CD4-positive, alpha-beta T cell treated with Interleukin-15 for 1 hour (primary cell): Measurements from ENCODE around the gene PCOLCE2.
"Not testable (repeated sequence)": the region's sequence is repeated elsewhere in the genome, so short reads cannot be mapped to it uniquely, and the experiment has no call there.

ENCODE experiments used
- DNase-seq: peaks from one replicate; pipeline ENCODE4 v3.0.0-alpha.2; 2020

Gene PCOLCE2

DNA sequence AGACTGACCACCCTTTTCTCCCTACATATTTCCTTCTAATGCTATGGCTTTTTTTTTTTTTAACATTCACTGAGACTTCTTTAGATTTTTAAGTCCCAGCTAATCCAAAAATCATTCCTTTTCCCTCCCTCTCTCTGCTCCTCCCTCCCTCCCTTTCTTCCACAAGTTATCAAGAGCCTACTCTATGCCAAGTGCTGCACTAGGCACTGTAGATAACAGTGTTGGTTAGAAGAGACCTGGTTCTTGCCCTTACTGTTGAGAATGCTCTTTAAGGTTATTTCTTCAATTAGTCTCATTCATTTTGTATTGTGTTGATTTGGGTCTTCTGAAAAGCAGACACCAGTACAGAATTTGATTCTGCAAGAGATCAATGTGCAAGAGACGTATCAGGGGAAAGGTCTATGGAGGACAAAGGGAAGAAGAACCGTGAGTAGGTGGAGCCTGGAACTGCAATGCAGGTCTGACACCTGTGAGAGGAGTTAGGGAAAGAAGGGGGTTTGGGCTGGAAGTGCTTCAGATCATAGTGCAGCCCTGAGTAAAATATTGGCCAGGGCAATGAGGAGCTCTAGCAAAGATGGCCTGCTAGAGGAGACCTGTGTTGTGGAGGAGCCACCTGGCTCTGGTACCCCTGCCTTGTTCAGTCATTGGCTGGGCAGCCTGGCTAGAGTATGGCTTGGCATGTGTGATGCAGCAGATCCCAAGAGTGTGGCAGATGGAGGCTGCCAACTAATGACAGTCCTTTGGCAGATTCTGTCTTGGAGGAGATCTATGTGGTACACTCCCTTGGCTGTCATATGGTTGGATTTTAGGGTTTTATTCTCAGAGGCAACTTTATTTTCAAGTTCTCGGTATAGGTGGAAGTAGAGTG, 9.7 kb upstream of the PCOLCE2 start:
- DNase-seq = no peak

DNA sequence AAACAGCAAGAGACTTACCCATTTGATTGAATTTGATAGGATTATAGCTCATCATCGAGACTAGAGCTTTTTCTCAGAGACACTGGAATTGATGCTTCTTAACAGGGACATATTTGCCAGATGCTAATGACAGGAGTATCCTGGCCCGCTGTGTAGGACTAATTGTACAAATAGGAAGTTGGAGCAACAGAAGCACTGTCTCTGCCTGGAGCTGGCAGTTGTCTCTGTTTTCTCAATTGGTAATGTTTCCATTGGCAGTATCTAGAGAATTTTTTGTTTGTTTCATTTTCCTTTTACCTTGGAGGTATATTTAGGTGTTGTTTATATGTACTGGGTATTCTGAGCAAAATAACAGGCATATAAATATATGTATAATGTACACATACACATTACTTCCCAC, 8.9 kb upstream of the PCOLCE2 start:
- no peak for DNase-seq

DNA sequence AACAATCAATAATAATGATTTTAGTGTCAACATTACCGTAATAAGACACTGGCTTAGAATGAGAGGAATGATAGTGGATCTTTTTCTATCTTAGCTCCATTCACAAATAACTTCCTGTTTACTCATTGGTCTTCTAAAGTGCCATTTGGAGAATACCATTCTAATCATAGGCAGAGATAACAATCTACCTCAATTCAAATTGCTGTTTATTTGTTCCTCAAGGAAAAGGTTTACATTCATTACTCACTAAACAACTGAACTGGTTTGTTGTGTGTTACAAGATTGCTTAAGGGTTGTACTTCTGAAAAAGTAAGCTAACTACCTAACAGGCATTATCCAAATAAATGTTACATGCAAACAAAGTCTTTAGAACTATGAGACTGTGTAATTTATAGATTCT, 8.1 kb upstream of the PCOLCE2 start:
- no peak for DNase-seq

DNA sequence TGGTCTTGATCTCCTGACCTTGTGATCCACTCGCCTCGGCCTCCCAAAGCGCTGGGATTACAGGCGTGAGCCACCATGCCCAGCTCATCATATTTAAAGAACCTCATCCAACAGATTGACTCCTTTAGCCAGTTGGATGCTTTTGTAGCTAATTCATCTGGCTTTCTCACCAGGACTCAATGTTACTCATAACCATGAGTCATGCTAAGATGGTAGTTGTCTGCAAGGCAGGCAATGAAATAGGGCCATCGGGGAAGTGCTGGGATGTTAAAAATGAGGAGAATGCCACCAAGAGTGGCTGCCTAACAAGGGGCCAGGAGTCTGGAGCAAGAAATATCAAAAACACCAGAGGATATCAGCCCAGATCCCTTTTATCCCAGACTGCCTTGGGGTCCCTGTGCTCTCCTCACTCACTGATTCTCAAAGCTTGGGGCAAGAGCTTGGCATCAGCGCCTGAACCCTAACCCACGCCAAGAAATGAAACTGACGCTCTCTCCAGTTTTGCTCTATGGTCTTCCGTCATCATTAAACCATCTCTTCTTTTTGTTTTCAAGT, 7.4 kb upstream of the PCOLCE2 start:
- no peak for DNase-seq

DNA sequence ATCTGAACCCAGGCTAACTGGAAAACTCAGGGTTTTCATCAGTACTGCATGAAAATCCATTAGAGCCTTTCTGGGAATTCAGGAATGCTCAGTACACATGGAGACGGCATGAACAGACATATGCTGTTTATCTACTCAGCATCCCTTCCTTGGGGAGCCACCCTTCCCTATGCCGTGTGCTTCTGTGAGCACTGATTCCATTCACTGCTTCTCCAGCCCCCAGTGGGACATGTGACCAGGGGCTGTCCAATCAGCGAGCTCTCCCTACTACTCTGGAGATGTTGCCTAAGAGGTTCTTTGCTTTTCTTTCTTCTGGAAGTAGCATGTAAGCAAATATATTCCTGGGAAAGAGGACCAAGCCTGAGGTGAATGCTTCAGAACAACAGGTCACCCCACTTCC, 5.6 kb upstream of the PCOLCE2 start:
- DNase-seq = no peak

DNA sequence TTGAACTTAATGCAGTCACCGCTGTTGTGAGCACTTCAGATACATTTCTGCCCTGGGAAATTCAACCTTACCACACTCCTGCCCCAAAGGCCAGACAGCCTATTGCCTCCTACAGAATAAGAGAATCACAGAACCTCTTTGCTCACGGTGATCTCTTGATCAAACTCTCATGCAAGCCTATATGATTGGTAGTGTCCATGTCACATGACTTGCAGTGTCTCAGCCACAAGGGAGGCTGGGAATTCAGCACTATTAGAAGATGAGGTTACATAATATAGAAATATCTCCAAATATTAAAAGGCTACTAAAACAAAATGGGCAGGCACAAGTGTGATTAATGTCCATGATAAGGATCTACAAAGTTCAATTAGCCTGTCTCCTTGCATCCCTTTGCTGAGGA, 3.8 kb upstream of the PCOLCE2 start:
- DNase-seq = no peak

DNA sequence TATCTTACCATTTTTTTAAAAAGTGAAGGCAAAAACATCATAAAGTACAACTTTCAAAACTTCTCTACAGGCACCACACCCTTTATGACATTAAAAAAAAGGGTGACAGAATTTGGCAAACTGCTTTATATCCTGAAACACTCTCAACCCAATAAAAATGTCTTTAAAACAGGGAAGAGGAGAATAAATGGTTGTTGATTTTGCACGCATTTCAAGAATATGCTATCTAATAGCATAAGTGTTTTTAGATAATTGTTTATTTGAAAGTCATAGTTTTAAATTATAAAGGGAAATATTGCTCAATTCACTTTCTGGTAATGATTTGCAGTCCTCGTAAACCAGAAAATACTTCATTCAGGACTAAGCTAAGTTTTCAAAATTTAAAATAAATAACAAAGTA, 1.7 kb upstream of the PCOLCE2 start:
- DNase-seq = no peak

DNA sequence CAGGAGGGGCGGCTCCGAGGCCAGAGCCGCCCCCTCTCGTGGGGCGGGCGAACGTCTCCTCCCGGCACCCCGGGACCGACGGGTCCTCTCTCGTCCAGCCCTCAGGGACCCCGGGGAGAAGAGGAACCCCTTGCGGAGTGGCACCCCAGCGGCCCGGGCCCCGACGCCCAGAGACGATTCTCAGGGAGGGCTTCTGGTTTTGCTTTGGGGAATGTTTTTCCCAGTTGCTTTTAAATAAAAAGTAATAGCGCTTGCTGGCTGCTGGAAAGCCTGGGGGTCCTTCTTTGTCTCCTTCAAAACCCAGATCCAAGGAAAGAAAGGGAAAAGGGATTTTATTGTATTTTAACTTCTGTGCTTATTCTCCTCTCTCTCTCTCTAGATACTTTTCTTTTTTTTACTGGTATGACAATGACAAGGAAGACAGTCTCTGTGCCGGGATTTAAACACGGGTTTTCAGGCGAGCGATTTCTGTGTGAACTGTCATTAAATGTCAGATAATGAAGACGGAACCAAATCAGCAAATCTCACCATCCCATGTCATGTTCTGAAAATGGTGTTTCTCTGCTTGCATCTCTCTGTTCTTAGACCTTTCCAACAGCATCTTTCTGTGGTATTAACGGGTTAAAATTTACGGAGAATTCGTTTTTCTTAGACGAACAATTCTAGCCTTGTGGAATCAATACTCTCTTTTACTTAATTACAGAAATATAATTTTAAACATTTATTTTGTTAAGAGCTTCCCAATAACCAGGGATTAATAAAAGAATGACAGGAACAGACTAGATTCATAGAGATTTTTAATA, 530 bp upstream of the PCOLCE2 start:
- DNase-seq = no peak

DNA sequence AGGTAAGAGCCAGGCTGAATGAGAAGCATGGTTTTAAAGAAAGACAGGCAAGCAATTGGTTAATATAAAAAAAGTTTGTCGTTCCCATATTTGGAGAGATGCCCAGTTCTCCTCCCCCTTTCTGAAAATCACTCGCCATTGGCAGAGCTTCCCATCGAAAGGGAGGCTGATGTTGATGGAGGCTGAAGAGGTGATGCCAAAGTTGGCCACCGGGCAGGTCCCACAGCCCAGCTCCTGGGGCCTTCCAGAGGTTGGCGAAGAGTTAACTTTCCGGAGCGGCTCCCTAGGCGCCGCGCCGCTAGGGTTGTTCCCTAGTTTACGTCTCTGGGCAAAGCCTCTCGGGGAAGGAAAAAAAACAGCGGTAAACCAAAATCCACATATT, 793 bp downstream of the PCOLCE2 start:
- no peak for DNase-seq

DNA sequence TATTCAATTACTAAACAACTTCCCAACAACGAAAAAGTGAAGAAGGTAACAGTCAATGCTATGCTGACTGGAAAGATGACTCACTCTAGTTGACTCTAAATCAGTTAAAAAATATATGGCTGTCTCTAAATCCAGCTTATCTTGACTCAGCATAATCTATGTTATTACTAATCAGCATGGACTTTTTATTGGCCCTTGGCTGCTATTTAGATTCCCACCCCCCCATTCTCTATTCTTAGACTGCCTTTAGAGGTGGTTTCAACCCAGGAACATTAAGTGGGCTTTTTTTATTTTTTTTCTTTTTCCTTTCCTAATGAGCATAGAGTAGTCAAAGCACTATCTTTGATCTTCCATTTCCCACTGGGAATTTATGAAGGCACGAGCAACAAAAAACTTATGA, 1.9 kb downstream of the PCOLCE2 start:
- no peak for DNase-seq

DNA sequence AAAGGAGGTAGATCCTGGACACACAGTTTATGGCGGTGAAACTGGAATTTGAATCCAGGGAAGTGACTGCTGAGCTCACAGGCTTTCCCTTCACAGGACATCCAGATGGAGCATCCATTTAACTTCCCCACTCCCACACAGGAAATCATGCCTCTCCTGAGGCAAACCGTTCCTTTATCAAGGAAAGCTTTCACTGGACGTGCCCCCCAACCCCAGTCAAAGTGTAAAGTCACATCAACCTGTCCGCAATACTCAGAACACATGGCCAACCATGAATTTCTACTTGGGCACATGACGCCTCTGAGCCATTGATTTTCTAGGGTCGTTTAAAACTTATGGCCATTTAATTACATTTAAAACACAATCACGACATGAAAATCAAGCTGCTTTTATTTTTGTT, 2.9 kb downstream of the PCOLCE2 start:
- no peak for DNase-seq

DNA sequence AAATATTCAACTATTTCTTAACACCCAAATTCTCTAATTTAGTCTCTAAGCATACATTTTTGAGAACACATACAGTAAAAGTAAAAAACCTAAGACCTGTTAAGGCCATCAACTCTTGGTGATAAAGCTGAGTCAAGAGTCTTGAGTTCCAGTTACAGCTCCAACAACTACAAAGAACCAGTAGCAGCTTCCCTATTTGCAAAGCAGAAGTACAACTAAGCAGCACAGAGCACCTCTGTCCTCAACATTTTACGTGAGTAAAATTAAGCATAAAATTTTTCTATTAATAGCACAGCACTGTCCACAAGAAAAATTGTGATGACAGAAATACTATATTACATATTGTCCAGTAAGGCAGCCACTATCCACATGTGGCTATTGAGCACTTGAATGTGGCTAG, 4.4 kb downstream of the PCOLCE2 start:
- DNase-seq = no peak

DNA sequence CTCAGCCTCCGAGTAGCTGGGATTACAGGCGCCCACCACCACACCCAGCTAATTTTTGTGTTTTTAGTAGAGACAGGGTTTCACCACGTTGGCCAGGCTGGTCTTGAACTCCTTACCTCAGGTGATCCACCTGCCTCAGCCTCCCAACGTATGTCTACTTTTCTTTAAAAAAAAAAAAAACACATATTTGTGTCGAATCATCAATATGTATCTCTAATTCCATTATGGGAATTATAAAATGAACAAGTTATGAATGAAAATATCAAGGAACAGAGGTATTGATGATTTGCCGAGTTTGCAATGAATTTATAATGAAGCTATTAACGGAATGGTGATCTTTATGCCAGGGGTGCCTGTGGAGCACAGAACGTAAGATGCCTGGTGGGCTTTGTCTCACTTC, 5.3 kb downstream of the PCOLCE2 start:
- DNase-seq = not testable (repeated sequence)

DNA sequence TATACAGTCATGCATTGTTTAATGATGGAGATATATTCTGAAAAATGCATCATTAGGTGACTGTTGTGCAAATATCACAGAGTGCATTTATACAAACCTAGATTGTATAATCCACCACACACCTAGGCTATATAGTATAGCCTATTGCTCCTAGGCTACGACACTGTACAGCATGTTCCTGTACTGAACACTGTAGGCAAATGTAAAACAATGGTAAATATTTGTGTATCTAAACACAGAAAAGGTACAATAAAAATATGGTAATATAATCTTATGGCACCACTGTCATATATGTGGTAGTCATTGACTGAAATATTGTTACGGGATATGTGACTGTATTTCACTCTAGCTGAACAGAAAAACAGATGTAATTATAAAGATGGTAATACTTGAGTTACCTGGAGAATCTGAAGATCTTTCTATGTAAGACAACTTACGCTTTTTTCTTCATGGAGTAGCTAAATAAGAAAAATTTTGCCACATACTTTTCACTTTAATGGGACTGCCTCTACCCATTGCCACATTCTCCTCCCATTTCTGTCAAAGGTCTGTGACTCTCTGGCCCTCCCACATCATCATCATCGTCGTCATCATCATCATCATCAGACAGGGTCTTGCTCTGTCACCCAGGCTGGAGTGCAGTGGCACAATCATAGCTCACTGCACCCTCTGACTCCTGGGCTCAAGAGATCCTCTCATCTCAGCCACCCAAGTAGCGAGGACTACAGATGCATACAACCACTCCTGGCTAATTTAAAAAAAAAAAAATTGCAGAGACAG, 7.2 kb downstream of the PCOLCE2 start:
- no peak for DNase-seq

DNA sequence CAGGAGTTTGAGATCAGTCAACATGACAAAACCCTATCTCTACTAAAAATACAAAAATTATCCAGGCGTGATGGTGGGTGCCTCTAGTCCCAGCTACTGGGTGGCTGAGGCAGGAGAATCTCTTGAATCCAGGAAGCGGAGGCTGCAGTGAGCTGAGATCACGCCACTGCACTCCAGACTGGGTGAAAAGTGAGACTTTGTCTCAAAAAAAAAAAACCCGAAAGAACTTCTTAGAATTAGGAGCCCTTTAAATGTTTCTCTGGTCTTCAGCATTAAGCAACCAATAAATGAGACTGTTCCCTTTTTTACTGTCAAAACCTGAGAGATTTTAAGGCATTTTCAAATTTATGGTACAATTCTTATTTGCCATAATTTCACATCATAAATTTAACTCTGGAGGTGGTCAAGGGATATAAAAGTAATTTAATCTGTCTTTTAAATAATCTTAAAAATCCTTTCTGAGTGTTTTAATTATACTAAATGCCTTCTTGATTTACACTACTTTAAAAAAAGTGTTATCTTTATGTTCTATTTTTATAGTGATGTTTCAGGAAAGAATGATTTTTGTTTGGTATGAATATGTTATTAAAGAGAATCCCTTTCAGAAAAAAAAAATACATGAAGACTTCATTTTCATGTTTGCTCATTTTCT, 10.1 kb downstream of the PCOLCE2 start:
- DNase-seq = no peak

DNA sequence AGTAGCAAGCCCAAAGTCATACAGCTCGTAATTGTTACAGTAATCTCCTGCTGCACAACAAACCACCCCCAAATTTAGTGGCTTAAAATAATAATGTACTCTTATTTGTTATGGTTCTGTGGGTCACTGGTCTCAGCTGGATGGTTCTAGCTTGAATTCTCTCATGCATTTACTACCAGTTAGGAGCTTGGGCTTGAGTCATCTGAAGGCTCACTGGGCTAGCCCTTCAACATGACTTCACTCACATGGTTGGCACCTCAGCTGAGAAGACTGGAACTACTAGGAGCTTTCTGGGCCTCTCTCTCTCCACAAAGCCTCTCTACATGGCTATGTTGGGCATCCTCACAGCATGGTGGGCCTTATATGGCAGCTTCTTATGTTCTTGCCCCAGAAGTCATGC, 12.5 kb downstream of the PCOLCE2 start:
- DNase-seq = no peak

DNA sequence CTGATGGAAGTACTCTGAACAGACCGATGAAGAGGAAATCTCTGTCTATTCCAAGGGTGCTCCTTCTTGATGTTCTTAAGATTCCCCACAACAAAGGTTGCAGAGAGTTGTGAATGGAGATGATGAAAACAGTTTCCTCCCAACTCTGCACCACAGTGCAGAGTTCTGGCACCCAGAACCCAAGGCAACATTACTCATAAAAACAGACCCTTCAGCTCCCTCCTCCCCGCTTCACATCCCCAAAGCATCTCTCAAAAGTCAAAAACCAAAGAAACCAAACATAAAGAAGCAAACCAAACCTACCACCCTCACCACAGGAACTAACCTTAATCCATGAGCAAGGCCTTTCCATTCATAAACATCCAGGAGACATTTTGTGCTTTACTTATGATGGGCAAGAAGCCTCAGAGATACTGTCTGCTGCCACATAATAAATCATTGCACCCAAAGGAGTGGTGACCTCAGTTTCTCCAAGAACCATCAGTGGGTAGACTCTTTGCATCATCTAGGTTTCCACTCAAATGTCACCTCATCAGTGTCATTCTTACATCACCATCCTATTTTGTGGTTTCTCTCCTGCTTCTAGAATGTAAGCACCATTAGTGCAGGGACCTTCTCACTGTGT, 13.2 kb downstream of the PCOLCE2 start:
- DNase-seq = no peak

DNA sequence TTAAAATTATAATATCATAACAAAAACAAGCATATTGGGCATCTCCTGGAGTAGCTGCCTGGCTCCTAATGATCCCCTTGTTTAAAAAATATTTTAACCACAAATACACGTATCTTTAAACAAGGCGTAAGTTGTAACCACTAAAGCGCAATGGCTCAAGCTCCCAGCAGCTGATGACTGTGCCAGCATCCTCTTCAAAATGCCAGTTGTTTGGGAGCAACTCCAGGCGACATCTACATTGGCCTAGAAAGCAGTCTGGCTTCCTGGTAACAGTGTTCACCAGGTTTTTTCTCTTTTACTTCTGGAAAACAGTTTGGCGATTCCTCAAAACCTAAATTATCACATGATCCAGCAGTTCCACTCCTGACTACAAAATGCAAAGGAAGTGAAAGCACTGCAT, 13.8 kb downstream of the PCOLCE2 start:
- DNase-seq = no peak

DNA sequence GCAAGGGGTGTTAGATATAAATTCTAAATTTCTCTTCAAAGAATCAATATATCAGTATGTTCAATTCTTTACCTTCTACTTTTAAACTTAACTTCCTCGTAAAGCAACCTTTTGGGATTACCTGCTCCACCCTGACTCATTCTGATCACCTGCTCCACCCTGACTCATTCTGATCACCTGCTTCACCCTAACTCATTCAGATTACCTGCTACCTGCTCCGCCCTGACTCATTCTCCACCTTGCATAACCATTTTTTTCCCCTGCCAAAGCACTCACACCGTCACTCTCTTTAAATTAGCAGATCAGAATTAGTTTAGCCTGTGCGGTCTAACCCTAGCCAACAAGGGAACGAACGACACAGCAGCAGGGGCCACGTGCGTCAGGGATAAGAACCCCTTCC, 20.5 kb downstream of the PCOLCE2 start:
- DNase-seq = not testable (repeated sequence)

DNA sequence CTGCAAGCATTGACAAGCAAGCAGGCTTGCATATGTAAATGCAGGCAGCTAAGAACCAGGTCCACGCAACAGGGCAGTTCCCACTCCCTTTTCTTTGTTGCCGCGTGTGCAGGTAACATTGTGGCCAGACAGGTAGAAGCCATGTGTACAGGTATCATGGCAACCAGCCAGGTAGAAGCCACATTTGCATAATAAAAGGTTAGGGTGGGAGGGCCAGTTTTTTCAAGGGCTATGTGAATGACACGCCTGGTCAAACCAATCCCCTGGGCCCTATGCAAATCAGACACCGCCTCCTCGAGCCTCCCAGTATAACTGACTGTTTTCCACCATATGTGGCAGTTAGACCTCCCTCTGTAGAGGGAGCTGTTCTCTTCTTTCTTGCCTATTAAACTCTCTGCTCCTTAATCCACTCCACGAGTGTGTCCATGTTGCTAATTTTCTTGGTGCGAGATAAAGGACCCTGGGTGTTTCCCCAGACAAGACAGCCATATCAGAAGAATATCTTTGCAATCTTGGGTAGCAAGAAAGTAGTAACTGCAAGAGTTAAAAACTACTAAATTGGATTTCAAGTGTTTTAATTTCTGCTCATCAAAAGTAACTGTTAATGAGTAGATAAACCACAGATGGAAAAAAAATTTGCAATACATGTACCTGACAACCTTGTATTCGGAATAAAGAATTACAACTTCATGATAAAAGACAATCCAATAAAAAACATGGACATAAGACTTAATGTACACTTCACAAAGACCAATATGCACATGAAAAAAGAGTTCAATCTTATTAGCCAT, 21.8 kb downstream of the PCOLCE2 start:
- no peak for DNase-seq
